SJCRH30 (cell line): ENCODE results near the gene GALM. TPM values are rescaled to one million over a fixed set of nuclear protein-coding genes. Genes with fewer than 3 reads are reported as not detected.
"Not testable (repeated sequence)": the region's sequence is repeated elsewhere in the genome, so short reads cannot be mapped to it uniquely, and the experiment has no call there.

ENCODE experiments used
- DNase-seq, 2 experiments: peaks; one replicate each; pipeline ENCODE4 v3.0.0-alpha.2; 2015 to 2020
- H3K27ac ChIP-seq: fragments of 250-450 bp; sonication (Bioruptor Pico); 2 replicates; pipeline ENCODE4 v1.5.1; 2020; ENCODE audit warnings: mild to moderate bottlenecking, moderate library complexity
- H3K27me3 ChIP-seq: fragments of 250-450 bp; sonication (Bioruptor Pico); 2 replicates; pipeline ENCODE4 v1.5.1; 2020; ENCODE audit warnings: mild to moderate bottlenecking, moderate library complexity
- H3K36me3 ChIP-seq: fragments of 250-450 bp; sonication (Bioruptor Pico); 2 replicates; pipeline ENCODE4 v1.5.1; 2020; ENCODE audit warnings: mild to moderate bottlenecking, moderate library complexity
- H3K4me1 ChIP-seq: fragments of 250-450 bp; sonication (Bioruptor Pico); 2 replicates; pipeline ENCODE4 v1.5.1; 2020; ENCODE audit warnings: mild to moderate bottlenecking, moderate library complexity
- H3K4me3 ChIP-seq: fragments of 250-450 bp; sonication (Bioruptor Pico); 2 replicates; pipeline ENCODE4 v1.5.1; 2020; ENCODE audit warnings: mild to moderate bottlenecking, moderate library complexity
- H3K9me3 ChIP-seq: fragments of 250-450 bp; sonication (Bioruptor Pico); replicated peaks from 2 replicates; pipeline ENCODE4 v1.5.1; 2020; ENCODE audit warnings: mild to moderate bottlenecking, moderate library complexity
- total RNA-seq: library from RNA; depleted of rRNA; stranded (reverse); fragments of >200 nt; shearing (Covaris generic); gene quantifications from 2 replicates; pipeline ENCODE4 v1.2.3, GENCODE V29; 2014

GALM gene
- total RNA-seq, 1 experiment from 2014 or later, result 19.6 TPM

DNA sequence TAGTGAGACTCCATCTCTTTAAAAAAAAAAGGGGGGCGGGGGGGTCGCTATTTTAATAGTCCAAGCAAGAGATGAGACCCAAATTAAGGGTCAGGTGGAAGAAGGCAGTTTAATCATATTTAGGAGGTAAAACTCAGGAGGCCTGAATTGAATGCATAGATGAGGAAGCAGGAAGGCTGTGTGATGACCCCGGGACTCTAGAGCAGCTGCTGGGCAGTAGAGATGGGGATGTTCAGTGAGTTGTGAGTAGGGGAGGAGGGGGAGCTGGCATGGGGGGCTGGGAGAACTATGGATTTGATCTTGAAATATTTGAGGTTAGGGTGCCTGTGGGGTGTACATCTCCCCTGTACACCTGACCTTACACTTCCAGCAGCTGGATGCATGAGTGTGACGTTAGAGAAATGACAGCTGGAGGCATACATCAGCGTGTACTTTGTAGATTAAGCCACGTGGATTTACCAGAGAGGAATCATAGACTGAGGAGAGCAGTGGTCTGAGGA, 41.0 kb downstream of the GALM start:
- no peaks in the 10 kb centered on the region for H3K36me3 ChIP-seq

DNA sequence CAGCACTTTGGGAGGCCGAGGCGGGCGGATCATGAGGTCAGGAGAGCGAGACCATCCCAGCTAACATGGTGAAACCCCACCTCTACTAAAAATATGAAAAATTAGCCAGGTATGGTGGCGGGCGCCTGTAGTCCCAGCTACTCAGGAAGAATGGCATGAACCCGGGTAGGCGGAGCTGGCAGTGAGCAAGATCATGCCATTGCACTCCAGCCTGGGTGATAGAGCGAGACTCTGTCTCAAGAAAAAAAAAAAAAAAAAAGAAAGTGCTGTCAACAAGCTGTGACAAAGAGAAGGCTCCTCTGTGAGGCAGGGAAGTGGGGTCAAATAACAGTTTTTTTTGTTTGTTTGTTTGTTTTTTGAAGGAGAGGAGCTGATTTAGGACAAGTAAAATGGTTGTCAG, 42.6 kb downstream of the GALM start:
- not testable (repeated sequence) for H3K36me3 ChIP-seq, H3K4me3 ChIP-seq, H3K27me3 ChIP-seq, H3K27ac ChIP-seq, DNase-seq, H3K4me1 ChIP-seq, H3K9me3 ChIP-seq

More for the DNA sequence above, 41.0 kb downstream of the GALM start:
- DNase-seq, result peak; percentile 57 to 76
- H3K4me3 ChIP-seq, result no peak overlapping the region
- H3K27me3 ChIP-seq, result no peaks in the 10 kb centered on the region
- H3K9me3 ChIP-seq, result no peaks in the 10 kb centered on the region
- H3K4me1 ChIP-seq, result peaks cover 18% of the 10 kb centered on the region
- H3K27ac ChIP-seq, result peak overlapping the region; percentile 25; the same call in 1 of the 2 replicates

DNA sequence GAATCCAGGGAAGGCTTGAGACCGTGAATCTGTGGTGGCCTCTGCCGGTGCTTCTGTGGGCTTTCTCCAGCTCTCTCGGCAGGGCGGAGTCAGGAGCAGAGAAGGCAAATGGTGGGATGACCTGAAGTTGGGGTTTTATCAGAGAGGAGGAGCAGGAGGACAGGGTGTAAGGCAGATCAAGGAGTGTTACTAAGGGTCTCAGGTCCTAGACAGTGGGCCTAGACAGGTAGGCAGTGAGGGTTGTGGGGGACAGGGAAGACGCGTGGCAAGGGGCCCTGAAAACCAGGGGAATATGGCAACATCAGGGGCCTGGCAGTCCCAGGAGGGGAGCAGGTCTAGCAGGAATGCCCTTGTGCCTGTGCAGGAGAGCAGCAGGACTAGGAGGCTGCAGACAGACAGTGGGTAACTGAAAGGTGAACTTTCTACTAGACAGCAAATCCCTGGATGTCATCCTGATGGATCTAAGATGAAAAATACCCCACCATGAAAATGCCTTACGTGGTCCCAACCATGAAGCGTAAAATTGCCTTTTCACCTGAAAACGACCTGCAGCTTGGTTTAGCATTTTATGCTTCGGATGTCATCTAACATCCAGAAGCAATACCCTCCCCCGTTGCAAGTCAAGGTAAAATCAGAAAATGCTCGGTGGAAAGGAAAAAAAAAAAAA, 43.1 kb downstream of the GALM start:
- H3K4me3 ChIP-seq, result no peak overlapping the region
- no peaks in the 10 kb centered on the region for H3K36me3 ChIP-seq
- H3K4me1 ChIP-seq, result peaks cover 7% of the 10 kb centered on the region
- H3K27ac ChIP-seq, result no peak overlapping the region
- DNase-seq, result no peak
- H3K27me3 ChIP-seq, result no peaks in the 10 kb centered on the region
- no peaks in the 10 kb centered on the region for H3K9me3 ChIP-seq

- Histone ChIP-seq H3K9me3 (no peaks in the 10 kb centered on the region), H3K27me3 (no peaks in the 10 kb centered on the region), H3K36me3 (no peaks in the 10 kb centered on the region), H3K27ac (no peak overlapping the region), H3K4me1 (peaks cover 7% of the 10 kb centered on the region), H3K4me3 (no peak overlapping the region)
- no peak for DNase-seq
Observed at GRCh38 chr2:38709567-38710194, 43.8 kb downstream of the GALM start.

DNA sequence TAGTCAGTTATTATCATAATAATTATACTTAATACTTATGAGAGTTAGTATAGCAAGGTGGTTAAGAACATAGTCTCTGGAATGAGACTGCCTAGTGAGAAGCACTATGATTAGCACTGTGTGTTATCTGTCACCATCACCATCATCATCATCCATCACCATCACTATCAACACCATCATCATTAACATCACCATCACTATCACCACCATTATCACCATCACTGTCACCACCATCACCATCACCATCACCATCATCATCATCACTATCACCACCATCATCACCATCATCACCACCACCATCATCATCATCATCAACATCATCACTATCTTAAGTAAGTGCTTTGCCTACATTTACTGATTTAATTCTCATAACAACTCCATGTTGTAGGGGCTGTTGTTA, 45.6 kb downstream of the GALM start:
- H3K4me1 ChIP-seq, result peaks cover 7% of the 10 kb centered on the region
- no peaks in the 10 kb centered on the region for H3K9me3 ChIP-seq
- DNase-seq, result no peak
- H3K36me3 ChIP-seq, result no peaks in the 10 kb centered on the region
- H3K4me3 ChIP-seq, result no peak overlapping the region
- H3K27me3 ChIP-seq, result no peaks in the 10 kb centered on the region
- no peak overlapping the region for H3K27ac ChIP-seq

DNA sequence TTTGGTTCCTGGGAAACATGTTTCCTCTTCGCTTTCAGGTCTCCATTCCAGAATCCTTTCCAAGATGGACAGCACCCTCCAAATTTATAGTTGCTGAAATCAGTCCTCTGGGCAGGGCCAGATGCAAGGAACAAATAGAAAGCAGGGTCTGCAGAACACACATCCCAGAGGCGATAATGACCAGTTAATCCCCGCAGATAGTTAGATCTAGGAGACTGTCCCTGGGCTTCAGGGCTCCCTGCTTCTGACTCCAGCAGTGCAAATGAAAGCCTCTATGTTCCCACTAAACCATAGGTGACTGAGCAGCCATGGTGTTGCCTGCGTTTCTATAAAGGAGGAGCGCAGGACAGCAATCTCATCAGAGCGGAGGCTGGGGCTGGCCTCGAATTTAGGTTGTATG, 46.5 kb downstream of the GALM start:
- Histone ChIP-seq H3K36me3 (no peaks in the 10 kb centered on the region), H3K9me3 (no peaks in the 10 kb centered on the region), H3K27me3 (no peaks in the 10 kb centered on the region), H3K4me1 (peaks cover under 1% of the 10 kb centered on the region), H3K27ac (no peak overlapping the region), H3K4me3 (no peak overlapping the region)
- DNase-seq, result no peak

- Histone ChIP-seq H3K4me1 (no peaks in the 10 kb centered on the region), H3K27me3 (no peaks in the 10 kb centered on the region), H3K27ac (no peak overlapping the region), H3K4me3 (no peak overlapping the region), H3K36me3 (no peaks in the 10 kb centered on the region), H3K9me3 (no peaks in the 10 kb centered on the region)
- no peak for DNase-seq
Observed at GRCh38 chr2:38712871-38713270, 47.0 kb downstream of the GALM start.

DNA sequence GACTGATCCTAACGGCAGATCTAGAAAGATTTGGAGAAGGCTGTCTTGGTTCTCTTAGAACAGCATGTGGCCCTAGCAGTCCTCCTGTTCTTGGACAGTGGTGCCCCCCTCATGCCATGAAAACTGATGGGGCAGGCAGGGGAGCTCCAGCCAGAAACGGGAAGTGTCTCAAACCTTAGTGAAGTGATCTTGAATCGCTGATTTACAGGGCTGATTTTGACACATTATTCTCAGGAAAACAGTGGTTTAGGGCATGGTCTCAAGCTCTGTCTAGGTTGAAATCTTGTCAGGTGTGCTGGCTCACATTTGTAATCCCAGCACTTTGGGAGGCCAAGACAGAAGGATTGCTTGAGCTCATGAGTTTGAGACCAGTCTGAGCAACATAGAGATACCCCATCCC, 47.4 kb downstream of the GALM start:
- H3K4me3 ChIP-seq, result no peak overlapping the region
- no peak overlapping the region for H3K27ac ChIP-seq
- no peak for DNase-seq
- no peaks in the 10 kb centered on the region for H3K4me1 ChIP-seq
- no peaks in the 10 kb centered on the region for H3K9me3 ChIP-seq
- no peaks in the 10 kb centered on the region for H3K36me3 ChIP-seq
- no peaks in the 10 kb centered on the region for H3K27me3 ChIP-seq

- not testable (repeated sequence) for H3K27ac ChIP-seq, H3K9me3 ChIP-seq, H3K4me1 ChIP-seq, H3K4me3 ChIP-seq, DNase-seq, H3K36me3 ChIP-seq, H3K27me3 ChIP-seq
Observed at GRCh38 chr2:38714941-38715340, 49.0 kb downstream of the GALM start.

DNA sequence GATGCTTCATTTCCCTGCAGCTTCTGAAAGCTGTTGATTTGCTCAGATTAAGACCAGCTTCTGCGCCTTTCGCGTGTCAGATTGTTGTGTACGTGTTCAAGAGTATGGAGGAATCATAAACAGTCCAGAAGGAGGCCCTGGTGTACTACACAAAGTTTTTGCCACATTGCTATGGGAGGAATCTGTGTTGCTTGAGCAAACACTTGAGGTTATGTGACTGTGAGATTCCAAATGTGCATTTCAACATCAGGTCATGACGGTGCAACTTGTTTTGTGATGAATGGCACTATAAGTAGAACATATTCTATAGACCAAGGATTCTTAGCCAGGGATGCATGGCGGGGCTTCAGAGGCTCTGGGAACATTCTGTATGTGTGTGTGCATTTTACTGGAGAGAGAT, 50.3 kb downstream of the GALM start:
- H3K4me1 ChIP-seq, result peaks cover 4% of the 10 kb centered on the region; the same call in 1 of the 2 replicates
- no peaks in the 10 kb centered on the region for H3K9me3 ChIP-seq
- no peak overlapping the region for H3K27ac ChIP-seq
- no peaks in the 10 kb centered on the region for H3K36me3 ChIP-seq
- no peaks in the 10 kb centered on the region for H3K27me3 ChIP-seq
- no peak overlapping the region for H3K4me3 ChIP-seq
- no peak for DNase-seq

- no peaks in the 10 kb centered on the region for H3K36me3 ChIP-seq
- no peaks in the 10 kb centered on the region for H3K27me3 ChIP-seq
- no peak for DNase-seq
- H3K9me3 ChIP-seq, result no peaks in the 10 kb centered on the region
- H3K27ac ChIP-seq, result no peak overlapping the region
- peaks cover 19% of the 10 kb centered on the region for H3K4me1 ChIP-seq
- H3K4me3 ChIP-seq, result no peak overlapping the region
Observed at GRCh38 chr2:38718601-38719000, 52.7 kb downstream of the GALM start.

GRCh38 chr2:38719706-38720105, 53.8 kb downstream of the GALM start:
- Histone ChIP-seq H3K27me3 (no peaks in the 10 kb centered on the region), H3K36me3 (no peaks in the 10 kb centered on the region), H3K4me1 (peaks cover 22% of the 10 kb centered on the region), H3K9me3 (no peaks in the 10 kb centered on the region), H3K4me3 (no peak overlapping the region), H3K27ac (no peak overlapping the region)
- no peak for DNase-seq

GRCh38 chr2:38720613-38721241, 54.8 kb downstream of the GALM start:
- no peak overlapping the region for H3K4me3 ChIP-seq
- H3K27ac ChIP-seq, result no peak overlapping the region; the same call in 1 of the 2 replicates
- H3K4me1 ChIP-seq, result peaks cover 22% of the 10 kb centered on the region
- H3K27me3 ChIP-seq, result no peaks in the 10 kb centered on the region
- peak; percentile 58 to 62 for DNase-seq
- H3K36me3 ChIP-seq, result no peaks in the 10 kb centered on the region
- H3K9me3 ChIP-seq, result no peaks in the 10 kb centered on the region

GRCh38 chr2:38722271-38723061, 56.6 kb downstream of the GALM start:
- Histone ChIP-seq H3K4me3 (no peak overlapping the region), H3K9me3 (no peaks in the 10 kb centered on the region), H3K27me3 (no peaks in the 10 kb centered on the region), H3K27ac (no peak overlapping the region), H3K4me1 (peaks cover 22% of the 10 kb centered on the region), H3K36me3 (no peaks in the 10 kb centered on the region)
- peak; percentile 31 to 58 for DNase-seq

DNA sequence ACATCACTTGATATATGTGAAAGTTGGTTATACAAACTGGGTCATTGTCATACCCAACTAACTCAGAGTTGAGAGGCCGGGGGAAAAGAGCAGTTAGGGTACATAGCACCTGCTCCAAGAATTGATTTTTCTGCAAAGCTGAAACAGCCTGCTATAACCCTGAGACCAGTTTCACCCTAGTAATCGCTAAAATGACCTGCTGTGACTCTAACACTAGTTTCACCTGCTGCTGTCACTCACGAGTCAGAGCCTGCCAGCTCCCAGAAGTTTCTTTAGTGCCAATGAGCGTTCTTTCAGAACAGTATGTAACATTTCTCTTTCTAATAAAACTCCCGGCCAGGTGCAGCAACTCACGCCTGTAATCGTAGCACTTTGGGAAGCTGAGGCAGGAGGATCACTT, 57.3 kb downstream of the GALM start:
- H3K4me1 ChIP-seq, result peaks cover 22% of the 10 kb centered on the region
- no peaks in the 10 kb centered on the region for H3K27me3 ChIP-seq
- peak; percentile 92 to 99 for DNase-seq
- no peaks in the 10 kb centered on the region for H3K9me3 ChIP-seq
- peak overlapping the region; percentile 15; the same call in 1 of the 2 replicates for H3K27ac ChIP-seq
- no peaks in the 10 kb centered on the region for H3K36me3 ChIP-seq
- H3K4me3 ChIP-seq, result no peak overlapping the region
